AG10803 (cell line): ENCODE measurements around the gene CWC15.
"Not testable (repeated sequence)": the region's sequence is repeated elsewhere in the genome, so short reads cannot be mapped to it uniquely, and the experiment has no call there.

ENCODE experiments used
- DNase-seq: peaks from one replicate; pipeline ENCODE4 v3.0.0; 2010; ENCODE audit warnings: low read depth
- H3K4me3 ChIP-seq: 2 replicates; pipeline ENCODE4 v1.5.1; 2011; ENCODE audit warnings: mild to moderate bottlenecking, low read length, control low read depth
- CTCF ChIP-seq: conservative IDR thresholded peaks from 2 replicates; pipeline ENCODE4 v1.5.1; 2011; ENCODE audit warnings: mild to moderate bottlenecking, low read length, control low read depth, inconsistent platforms

The CWC15 gene

GRCh38 chr11:94926271-94926625 lies 47.1 kb downstream of the CWC15 start:
- no peak for TF ChIP-seq CTCF
- H3K4me3 ChIP-seq: no peak overlapping the region
- no peak for DNase-seq

- TF ChIP-seq CTCF: no peak
- DNase-seq: no peak
- H3K4me3 ChIP-seq: no peak overlapping the region
These were observed 47.7 kb downstream of the CWC15 start for GRCh38 chr11:94925422-94926270.

GRCh38 chr11:94924612-94925011 lies 48.7 kb downstream of the CWC15 start:
- no peak for DNase-seq

GRCh38 chr11:94924171-94924572 lies 49.2 kb downstream of the CWC15 start:
- no peak for DNase-seq
- no peak for TF ChIP-seq CTCF
- H3K4me3 ChIP-seq: no peak overlapping the region

More at GRCh38 chr11:94924612-94925011, 48.7 kb downstream of the CWC15 start:
- no peak overlapping the region for H3K4me3 ChIP-seq
- no peak for TF ChIP-seq CTCF

- DNase-seq: no peak
- no peak overlapping the region for H3K4me3 ChIP-seq
- no peak for TF ChIP-seq CTCF
These were observed 50.4 kb downstream of the CWC15 start for GRCh38 chr11:94923004-94923334.

GRCh38 chr11:94922321-94923003 lies 50.9 kb downstream of the CWC15 start:
- no peak for DNase-seq
- no peak for TF ChIP-seq CTCF
- H3K4me3 ChIP-seq: no peak overlapping the region

- TF ChIP-seq CTCF: no peak
- H3K4me3 ChIP-seq: no peak overlapping the region
- DNase-seq: no peak
These were observed 53.0 kb downstream of the CWC15 start for GRCh38 chr11:94920311-94920710.

GRCh38 chr11:94913718-94914394 lies 59.5 kb downstream of the CWC15 start:
- DNase-seq, H3K4me3 ChIP-seq: not testable (repeated sequence)
